Sigmoid colon (tissue), 3 donors: ENCODE results near the gene IL27RA.

Experiments used
- POLR2A ChIP-seq, 2 donors: fragments of 450-650 bp; IDR thresholded peaks; one replicate each; pipeline ENCODE4 v1.6.1; 2016; ENCODE audit warnings: antibody characterized with exemption in 2 of 2, mild to moderate bottlenecking in 2 of 2, moderate library complexity in 2 of 2
- TF ChIP-seq, protein P1 (sequence below), 4 experiments: fragments of 450-650 bp in 3 of 4; fragments of 200-600 bp in 1 of 4; IDR thresholded peaks; one replicate each; pipeline ENCODE4 v1.5.1; 2016 to 2019; ENCODE audit warnings: antibody characterized with exemption in 4 of 4, mild to moderate bottlenecking in 3 of 4, moderate library complexity in 2 of 4

DNA sequence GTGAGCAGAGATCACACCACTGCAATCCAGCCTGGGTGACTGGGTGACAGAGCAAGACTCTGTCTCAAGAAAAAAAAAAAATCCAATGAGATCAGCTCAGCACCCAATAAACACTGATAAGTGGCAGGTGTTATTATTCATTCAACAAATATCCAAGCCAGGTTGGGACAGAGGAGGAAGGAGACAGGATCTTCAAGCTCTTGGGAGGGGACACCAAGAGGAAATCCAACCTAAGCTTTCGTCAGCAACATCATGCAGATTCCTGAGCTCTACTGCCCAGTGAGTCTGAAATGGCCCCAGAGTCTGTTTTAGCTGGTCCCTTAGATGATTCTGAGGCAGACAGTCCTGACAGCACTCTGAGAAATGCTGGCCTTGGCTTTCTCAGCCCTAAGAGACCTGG lies 33.1 kb upstream of the IL27RA start:
- TF ChIP-seq, protein P1, sequence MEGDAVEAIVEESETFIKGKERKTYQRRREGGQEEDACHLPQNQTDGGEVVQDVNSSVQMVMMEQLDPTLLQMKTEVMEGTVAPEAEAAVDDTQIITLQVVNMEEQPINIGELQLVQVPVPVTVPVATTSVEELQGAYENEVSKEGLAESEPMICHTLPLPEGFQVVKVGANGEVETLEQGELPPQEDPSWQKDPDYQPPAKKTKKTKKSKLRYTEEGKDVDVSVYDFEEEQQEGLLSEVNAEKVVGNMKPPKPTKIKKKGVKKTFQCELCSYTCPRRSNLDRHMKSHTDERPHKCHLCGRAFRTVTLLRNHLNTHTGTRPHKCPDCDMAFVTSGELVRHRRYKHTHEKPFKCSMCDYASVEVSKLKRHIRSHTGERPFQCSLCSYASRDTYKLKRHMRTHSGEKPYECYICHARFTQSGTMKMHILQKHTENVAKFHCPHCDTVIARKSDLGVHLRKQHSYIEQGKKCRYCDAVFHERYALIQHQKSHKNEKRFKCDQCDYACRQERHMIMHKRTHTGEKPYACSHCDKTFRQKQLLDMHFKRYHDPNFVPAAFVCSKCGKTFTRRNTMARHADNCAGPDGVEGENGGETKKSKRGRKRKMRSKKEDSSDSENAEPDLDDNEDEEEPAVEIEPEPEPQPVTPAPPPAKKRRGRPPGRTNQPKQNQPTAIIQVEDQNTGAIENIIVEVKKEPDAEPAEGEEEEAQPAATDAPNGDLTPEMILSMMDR (IDR thresholded peaks at IDR 0.05), result no peak
- no peak for TF ChIP-seq POLR2A (IDR thresholded peaks at IDR 0.05)
